Measurements from ENCODE around the gene TMEM158.

Gene TMEM158

DNA sequence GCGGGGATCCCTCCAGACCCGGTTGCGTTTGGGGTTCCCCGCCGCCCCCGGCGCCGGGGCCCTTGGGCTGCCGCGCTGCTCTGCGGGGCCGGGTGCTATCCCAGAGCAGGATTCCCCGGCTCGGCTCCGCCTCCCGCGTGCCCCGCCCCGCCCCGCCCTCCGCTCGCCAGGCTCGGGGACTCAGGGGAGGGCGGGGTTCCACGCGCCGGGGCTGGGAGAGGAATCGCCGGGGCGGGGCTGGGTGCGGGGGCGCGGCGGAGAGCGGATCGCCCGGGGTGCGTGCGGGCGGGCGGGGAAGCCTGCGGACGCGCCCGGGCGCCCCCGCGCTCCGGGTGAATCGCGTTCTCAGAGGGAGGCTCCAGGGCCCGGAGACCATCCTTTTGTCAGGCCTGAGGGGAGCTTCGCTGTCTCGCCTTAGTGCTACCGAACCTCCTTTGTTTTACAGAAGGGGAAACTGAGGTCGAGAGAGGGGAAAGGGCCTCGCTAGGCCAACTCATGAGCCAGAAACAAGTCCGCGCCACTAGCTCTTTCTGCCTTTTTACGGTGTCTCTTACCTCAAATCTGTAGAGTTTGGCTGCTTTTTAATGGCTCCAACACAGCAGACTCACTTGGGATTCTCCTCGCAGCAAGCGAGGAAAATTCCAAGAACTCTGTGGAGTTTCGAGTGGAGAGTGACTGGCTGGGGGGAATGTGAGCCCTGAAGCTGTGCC lies at the start of gene TMEM158:
TSS of gene TMEM158 (minus strand) at position 82 of the 710 bp plus-strand sequence. CDS start 260 bp downstream, outside the sequence.
- in situ Hi-C loops (cut with HindIII; ENCODE audit: low sequenced_read_pairs): loop anchor here (25.0 kb wide), 2 partner anchors 164 to 286 kb away; no protein-coding TSS in a partner anchor

DNA sequence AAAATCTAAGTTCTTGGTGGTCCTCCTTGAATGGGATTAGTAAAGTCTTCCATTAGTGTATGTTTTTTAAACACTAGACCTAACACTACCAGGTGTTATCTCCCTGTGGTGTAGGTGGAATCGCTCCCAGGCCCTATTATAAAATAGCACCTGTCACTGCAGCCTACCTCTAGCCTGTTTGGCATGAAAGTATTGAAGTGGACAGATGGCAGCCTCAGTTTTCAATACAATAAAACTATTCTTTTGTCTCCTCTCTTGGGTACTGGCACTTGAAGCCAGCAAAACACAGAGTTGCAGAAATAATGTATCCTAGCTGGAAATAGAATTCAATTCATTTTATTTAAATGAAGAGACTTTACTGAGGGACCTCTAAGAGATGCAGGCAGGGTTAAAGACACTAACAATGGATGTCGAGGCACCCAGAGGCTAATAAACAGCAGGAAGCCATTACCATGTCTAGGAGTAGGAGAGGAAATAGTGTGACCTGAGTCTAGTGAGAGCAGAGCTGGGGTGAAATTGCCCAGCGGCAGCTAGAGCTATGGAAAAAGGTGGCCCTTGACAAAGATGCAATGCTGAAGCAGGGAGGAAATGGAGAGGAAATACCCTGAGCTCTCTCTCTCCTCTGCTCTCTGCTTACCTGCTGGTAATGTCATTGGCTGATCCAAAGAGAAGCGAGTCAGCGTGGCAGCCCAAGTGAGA lies 49.1 kb upstream of the TMEM158 start:
- in situ Hi-C loops (cut with HindIII; ENCODE audit: low sequenced_read_pairs): no loop called here

DNA sequence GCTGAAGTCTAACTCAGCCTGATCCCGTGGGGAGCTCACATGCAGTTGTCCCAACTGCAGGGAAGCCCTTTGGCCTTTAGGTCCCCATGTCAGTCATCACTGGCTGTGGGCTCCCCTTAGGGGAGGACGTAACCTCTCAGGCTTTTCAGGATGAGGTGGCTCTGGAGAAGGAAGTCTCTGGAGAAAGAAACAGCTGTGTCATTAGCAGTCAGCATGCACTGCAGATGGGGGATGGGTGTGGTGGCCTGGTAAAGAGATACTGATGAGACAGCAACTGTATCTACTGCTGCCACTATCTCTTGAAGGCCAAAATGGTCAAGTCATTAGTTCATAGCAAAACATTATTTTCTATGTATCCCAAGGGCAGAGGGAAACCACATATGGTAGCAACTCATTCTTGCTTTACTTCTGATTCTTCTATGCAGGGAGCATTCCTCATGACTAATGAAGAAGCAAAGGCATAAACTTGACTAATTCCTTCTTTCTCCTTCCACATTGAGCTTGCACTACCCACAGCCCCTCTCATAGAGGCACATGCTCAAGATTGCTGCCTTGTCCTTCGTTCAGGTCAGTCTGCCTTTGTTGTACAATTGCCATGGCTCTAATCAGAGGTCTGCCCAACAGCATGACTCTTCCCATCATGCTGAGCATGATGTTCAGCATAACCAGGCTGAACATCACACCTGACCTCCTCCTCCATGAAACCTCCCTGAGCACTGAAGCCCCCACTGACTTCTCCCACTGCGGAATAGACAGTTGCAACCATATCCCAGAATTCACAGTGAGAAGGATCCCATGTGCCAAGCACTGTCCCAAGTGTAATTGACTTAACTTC lies 47.8 kb upstream of the TMEM158 start:
- in situ Hi-C loops (cut with HindIII; ENCODE audit: low sequenced_read_pairs): no loop called here

DNA sequence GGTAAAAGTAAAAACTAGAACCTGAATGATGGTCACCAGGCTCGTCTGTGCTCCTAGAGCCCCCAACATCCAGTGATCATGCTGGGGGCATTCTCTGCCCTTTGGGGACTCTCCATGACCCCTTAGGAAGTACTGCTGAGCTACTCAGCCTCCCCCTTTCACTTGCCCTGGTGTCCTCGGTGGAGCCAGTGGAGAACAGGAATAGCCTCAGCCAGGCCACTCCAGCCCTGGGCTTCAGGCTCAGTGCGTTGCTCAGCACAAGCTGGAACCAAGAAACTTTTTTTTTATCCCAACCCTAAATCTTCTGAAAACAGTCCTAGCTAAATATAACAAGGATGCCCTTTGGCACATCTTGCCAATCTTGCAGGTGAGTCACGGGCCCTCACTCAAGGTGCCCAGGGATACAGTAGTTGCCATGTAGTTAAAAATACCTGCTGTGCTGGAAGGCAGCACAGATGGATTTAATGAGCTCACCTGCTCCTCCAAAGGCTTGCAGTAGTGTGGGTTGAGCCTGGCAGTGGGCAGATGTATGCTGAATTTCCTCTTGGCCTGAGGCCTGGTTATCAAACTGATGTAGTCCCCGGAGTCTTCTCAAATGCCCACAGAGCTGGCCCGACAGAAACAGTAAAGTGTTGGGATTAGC lies 46.9 kb upstream of the TMEM158 start:
- in situ Hi-C loops (cut with HindIII; ENCODE audit: low sequenced_read_pairs): no loop called here

DNA sequence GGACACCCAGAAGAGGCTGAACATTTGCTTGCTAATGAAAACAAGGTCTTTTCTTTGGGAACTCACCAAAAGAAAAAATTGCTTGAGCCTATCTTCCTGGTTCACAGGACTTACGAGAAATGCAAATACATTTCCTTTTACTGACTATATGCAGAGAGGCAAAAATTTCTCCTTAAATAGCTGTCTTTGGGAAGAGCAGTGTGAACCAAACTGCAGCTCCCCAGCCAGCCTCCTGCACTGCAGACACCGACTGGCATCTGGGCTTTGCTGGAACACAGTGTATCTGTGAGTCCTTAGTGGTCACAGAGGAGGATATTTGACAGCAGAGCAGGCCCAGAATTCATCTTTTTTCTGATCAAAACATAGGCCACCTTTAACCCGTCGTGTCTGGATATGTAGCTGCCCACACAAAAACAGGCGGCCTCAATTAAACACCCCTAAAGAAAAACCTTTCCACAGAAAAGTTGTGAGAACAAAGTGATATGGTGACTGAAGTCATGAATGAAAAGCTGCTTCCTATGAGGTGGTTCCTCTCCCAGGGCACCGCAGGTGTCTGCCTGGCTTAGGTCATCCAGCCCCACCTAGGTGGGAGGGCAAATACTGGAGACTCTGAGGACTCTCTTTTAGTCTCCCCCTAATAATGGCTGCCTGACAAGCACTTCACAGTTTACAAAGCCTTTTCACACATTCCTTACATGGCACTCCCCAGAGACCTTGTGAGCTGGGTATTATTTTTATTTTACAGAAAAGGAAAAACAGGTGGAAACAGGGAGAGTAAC lies 46.1 kb upstream of the TMEM158 start:
- in situ Hi-C loops (cut with HindIII; ENCODE audit: low sequenced_read_pairs): no loop called here

DNA sequence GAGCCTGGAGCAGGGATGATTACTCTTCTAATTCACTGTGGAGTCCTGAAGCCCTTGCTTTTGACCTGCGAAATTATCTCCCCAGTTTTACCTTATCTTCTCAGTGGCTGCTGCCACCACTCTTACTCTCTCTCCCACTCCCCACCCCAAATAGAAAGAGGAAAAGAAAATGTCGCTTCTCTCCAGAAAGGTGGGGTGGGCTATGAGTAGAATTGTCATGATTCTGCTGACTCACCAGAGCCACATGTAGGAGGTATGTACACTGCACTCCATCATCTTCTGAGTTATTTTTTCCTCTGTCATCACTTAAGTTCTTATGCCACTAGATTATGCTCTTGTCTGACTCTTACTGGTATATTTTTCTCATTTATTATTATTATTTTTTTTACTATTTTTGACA lies 43.9 kb upstream of the TMEM158 start:
- in situ Hi-C loops (cut with HindIII; ENCODE audit: low sequenced_read_pairs): no loop called here

DNA sequence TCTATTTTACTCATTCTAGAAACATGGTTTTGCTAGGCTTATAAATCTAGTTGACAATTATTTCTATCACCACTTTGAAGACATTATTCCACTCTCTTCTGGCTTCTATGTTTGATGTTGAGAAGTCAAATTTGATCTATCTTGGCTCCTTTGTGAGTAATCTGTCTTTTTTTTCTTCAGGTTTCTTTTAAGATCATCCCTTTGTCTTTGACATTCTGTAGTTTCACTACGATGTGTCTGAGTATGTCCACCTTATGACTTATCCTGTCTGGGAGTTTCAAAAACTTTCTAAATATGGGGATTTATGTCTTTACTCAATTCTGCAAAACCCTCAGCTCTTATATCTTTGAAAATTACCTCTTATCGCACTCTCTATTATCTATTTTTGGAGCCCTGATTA lies 41.0 kb upstream of the TMEM158 start:
- in situ Hi-C loops (cut with HindIII; ENCODE audit: low sequenced_read_pairs): no loop called here

DNA sequence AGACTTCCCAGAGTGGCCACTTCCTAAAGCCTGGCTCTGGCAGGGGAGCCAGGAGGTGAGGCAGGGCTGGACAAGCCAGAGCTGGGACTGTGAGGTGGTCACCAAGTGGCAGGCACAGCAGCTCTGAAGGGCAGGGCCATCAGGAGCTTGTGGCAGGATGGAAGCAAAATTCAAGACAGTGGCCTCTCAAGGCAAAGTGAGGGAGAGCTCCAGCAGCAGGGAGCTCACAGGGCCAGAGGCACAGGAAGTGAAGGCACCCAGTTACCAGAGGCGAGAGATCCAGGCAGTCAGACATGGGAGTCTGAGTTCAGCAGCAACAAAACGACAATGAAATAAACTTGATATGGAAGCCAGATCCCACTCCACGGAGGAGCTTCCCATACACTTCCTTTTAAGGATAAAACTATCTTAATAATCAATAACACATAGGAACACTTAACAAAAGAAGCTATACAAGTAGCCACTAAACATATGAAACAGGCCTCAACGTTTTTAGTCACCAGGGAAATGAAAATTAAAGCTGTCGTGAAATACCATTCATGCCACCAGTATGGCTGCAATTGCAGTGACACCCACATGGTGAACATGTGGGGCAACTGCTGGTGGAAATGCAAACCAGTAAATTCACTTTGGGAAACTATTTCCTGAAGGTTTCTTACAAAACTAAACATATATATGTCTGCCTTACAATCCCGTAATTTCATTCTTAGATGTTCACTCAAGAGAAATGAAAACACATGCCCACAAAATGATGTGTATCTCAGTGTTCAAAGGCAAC lies 35.4 kb upstream of the TMEM158 start:
- in situ Hi-C loops (cut with HindIII; ENCODE audit: low sequenced_read_pairs): no loop called here

DNA sequence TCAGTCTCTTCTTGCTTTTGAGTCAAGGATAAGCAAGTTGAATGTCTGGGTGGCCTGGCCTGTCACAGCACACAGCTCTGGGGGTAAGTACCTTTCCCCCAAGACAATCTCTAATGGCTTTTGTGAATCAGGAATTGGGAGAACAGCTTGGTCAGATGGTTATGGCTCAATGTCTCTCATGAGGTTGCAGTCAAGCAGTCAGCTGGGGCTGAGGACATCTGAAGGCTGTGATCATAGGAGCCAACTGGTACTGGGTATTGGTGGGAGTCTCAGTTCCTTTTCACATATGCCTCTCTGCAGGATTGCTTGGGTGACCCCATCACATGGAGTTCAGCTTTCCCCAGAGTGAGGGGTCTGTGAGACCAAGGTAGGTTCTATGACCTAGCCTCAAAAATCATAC lies 33.0 kb upstream of the TMEM158 start:
- in situ Hi-C loops (cut with HindIII; ENCODE audit: low sequenced_read_pairs): no loop called here

DNA sequence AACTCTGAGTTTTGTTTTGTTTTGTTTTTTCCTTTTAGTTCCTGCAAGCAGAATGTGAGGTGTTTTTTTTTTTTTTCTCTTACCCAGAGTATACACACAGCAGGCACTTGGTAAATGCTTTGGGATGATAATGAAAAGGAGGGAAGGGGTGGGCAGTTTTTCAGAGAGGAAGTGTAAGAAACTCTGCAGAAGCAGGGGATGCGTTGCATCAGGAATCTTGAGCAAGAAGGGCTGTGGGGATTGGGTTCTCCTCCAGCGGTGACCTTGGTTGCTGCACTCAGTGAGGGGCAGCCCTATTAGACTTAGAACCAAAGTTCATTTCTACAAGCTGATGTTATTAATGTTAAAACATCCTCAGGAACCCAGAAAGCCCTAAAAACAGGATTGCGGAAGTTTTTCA lies 32.2 kb upstream of the TMEM158 start:
- in situ Hi-C loops (cut with HindIII; ENCODE audit: low sequenced_read_pairs): no loop called here

DNA sequence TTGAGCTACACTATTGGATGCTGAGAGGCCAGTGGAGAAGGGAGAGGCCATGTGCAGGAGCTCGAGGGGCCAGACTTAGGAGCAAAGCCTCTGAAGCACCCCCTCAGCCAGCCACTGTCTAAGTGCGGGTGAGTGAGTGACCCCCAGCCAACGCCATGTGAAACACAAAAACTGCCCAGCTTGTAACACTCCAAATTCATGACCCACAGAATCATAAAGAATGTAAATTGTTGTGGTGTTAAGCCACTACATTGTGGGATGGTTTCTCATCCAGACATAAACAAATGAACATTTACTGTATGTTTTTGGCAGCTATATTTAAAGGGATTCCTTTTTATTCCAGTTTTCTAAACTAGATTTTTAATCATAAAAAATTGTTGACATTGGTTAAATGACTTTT lies 27.2 kb upstream of the TMEM158 start:
- in situ Hi-C loops (cut with HindIII; ENCODE audit: low sequenced_read_pairs): no loop called here

DNA sequence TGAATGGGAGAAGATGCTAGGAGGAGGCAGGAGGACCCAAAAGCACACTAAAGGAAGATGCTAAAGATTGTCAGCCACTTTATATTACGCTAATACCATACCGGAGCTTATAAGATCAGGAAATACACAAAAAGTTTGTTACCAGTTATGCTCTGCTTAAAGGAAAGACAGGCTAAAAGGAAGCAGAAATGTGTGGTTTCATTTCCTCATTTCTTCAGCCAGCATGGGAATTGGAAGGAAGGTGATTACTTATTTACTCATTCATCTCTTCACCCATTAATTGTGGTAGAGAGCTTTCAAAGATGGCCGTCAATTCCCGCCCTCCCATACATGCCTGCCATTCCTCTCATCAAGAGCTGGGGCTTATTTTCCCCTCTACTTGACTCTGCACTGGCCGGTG lies 26.7 kb upstream of the TMEM158 start:
- in situ Hi-C loops (cut with HindIII; ENCODE audit: low sequenced_read_pairs): no loop called here

DNA sequence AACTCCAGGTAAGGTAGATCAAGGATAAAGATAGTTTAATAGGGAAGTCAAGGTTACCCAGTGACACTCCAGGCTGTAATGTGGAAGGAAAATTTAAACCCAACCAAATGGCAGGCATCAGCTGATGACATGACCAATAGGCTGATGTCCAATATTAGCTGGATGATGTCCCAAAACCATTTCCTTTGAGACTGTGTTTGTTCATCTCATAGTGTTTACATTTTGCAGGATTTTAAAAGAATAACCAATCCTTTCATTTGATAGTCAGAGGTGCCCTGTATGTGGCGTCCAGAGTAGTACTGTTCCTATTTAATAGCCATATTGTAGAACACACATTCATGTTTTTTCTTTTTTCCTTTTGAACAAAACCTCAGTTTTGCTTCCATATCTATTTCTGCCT lies 23.3 kb upstream of the TMEM158 start:
- in situ Hi-C loops (cut with HindIII; ENCODE audit: low sequenced_read_pairs): loop anchor here (25.0 kb wide), 2 partner anchors 187 to 263 kb away; no protein-coding TSS in a partner anchor

DNA sequence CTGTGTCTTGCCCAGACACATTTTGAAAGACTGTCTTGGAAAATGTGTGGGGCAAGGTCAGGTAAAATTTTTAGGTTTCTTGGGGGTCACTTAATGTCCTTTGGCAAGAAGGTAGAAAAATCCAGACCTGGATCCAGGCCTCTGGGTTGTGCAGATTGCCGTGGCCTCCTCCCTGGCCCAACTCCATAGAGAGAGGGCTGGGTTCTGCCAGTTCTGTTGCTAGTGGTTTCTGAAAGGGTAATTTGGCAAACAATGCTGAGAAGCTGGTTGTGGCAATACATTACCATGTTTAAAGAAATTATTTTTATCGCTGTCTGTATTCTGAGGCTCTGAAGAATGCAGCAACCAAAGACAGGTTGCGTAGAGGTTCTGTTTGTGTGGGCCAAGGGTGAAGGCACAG lies 20.2 kb upstream of the TMEM158 start:
- in situ Hi-C loops (cut with HindIII; ENCODE audit: low sequenced_read_pairs): loop anchor here (25.0 kb wide), 2 partner anchors 184 to 266 kb away; no protein-coding TSS in a partner anchor

DNA sequence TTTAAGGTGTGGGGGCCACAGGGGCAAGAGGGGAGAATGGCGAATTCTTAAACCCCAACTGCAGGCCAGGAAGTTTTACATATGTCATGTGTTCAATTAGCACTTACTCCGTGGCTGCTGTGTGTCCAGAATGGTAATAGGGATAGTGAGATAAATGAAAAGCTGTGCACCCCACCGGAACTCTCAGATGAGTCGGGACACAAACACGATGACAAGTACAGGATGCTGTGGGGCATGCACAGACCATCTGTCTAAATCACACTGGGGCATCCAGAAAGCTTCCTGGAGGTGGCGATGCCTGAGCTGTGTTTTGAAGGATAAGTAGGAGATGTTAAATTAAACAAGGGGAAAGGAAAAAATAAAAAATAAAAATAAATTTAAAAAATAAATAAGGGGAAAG lies 18.3 kb upstream of the TMEM158 start:
- in situ Hi-C loops (cut with HindIII; ENCODE audit: low sequenced_read_pairs): loop anchor here (25.0 kb wide), 2 partner anchors 182 to 268 kb away; no protein-coding TSS in a partner anchor

DNA sequence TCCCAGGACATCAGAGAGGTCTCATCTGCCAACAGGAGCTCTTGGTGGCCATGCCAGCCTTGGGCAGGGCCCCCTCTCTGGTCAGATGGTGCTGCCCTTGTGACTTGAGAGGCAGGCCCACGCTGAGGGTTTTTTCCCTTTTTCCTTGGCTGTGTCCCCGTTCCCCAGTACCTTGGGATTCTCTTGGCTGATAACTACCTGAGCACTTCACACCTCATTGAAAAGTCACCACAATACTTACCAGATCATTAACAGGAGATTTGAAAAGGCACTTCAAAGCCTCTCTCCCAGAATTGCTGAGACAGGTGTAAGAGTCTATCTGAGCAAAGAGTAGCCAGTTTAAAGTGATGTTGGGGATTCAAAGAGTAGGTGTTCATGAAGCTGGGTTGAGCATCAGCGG lies 15.1 kb upstream of the TMEM158 start:
- in situ Hi-C loops (cut with HindIII; ENCODE audit: low sequenced_read_pairs): loop anchor here (25.0 kb wide), 2 partner anchors 179 to 271 kb away; no protein-coding TSS in a partner anchor

DNA sequence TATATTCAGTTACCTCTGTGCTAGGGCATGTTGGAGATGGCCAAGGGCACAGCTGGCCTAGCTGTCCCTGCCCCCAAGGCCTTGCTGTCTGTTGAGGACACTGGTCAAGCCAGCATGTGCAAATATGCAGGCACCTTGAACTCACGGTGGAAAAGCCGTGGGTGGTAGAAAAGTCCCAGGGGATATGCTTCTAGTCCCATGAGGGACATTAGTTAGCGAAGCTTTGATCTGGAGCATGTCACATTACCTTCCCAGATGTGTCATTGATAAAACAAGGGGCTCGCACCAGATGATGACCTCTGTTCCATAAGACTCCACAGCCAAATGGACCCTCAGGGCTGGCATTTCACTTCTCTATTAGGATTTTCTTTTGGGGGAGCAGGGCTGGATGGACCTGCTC lies 14.2 kb upstream of the TMEM158 start:
- in situ Hi-C loops (cut with HindIII; ENCODE audit: low sequenced_read_pairs): loop anchor here (25.0 kb wide), 2 partner anchors 178 to 272 kb away; no protein-coding TSS in a partner anchor

DNA sequence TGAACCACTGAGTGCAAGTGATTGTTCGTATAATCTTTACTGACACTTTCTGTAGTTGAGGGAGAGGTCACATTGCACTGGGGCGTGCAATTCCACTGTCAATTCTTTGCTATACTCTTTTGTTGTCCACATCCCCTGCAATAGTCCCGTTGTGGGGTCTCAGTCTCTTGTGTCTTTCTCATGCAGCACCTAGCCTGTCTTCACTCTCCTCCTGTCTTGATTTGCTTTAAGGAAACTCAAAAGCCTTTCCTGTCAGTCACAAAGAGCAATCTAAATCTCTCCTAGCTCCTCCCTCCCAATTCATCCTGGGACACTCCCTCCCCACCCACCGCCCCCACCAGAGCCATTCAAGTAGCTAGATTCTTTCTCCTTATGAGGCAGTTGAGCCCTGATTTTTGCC lies 13.2 kb upstream of the TMEM158 start:
- in situ Hi-C loops (cut with HindIII; ENCODE audit: low sequenced_read_pairs): loop anchor here (25.0 kb wide), 2 partner anchors 177 to 273 kb away; no protein-coding TSS in a partner anchor

DNA sequence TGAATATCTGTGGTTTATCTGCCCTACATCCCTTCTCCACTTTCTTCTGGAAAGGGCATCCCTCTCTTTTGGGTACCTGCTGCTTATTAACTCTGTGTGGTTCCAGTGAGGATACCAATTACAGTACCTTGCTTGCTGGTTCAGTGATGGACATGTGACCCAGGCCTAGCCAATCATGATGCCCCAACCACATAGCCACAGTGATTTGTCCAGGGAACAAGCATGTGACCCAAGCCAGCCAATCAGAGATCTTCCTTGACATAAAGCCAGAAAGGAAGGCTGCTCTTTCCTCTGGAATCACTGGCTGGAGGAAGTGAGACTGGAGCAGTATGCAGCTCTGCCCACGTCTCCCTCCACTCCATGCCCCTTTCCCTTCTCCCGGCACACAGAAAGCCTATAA lies 10.9 kb upstream of the TMEM158 start:
- in situ Hi-C loops (cut with HindIII; ENCODE audit: low sequenced_read_pairs): loop anchor here (25.0 kb wide), 2 partner anchors 175 to 275 kb away; no protein-coding TSS in a partner anchor
